IMR-90 (cell line): ENCODE measurements around the gene CYB5A. TPM values are rescaled to one million over a fixed set of nuclear protein-coding genes. Genes with fewer than 3 reads are reported as not detected.

ENCODE experiments used
- ATAC-seq: fragments of 200-7000 bp; cut with Tn5 transposase; 2 replicates; pipeline ENCODE4 v1.9.1; 2020; ENCODE audit warnings: low read depth, mild to moderate bottlenecking, moderate library complexity
- BruUV-seq: library from RNA; stranded (reverse); fragments of 400-500 nt; replicated peaks from 2 replicates; lab custom pipeline; 2021; lab: Mats Ljungman, UMichigan
- CTCF ChIA-PET: fragments of 300-600 bp; formaldehyde crosslinking; extraction: SDS; loops from one replicate; lab custom pipeline; 2021; ENCODE audit warnings: antibody characterized with exemption; lab: Yijun Ruan, JAX
- POLR2A ChIA-PET: fragments of 300-600 bp; sonication (Branson Sonifier 250); formaldehyde crosslinking; loops from one replicate; lab custom pipeline; 2022; ENCODE audit warnings: antibody characterized with exemption; ENCODE audit not compliant: unreplicated experiment; lab: Charles Lee
- DNase-seq: peaks from one replicate; pipeline ENCODE4 v3.0.0; 2013
- H2AFZ ChIP-seq: replicated peaks from 2 replicates; pipeline ENCODE3; 2013; ENCODE audit warnings: low read length, mild to moderate bottlenecking; ENCODE audit not compliant: poor library complexity
- H2AK5ac ChIP-seq: 2 replicates; pipeline ENCODE4 v1.6.1; 2013; ENCODE audit warnings: low read depth, low read length, inconsistent platforms
- H2AK9ac ChIP-seq: replicated peaks from 2 replicates; pipeline ENCODE3; 2013; ENCODE audit warnings: mild to moderate bottlenecking, low read depth, low read length, moderate library complexity; ENCODE audit not compliant: poor library complexity
- H2BK120ac ChIP-seq: 2 replicates; pipeline ENCODE4 v1.6.1; 2013; ENCODE audit warnings: low read depth, low read length, inconsistent platforms
- H2BK15ac ChIP-seq: 3 replicates; pipeline ENCODE4 v1.6.1; 2013; ENCODE audit warnings: low read depth, low read length, inconsistent platforms
- H2BK20ac ChIP-seq: 2 replicates; pipeline ENCODE4 v1.6.1; 2013; ENCODE audit warnings: low read depth, mild to moderate bottlenecking, inconsistent platforms, low read length, moderate library complexity
- H2BK5ac ChIP-seq: 2 replicates; pipeline ENCODE4 v1.6.1; 2013; ENCODE audit warnings: mild to moderate bottlenecking, low read depth, low read length, inconsistent platforms; ENCODE audit not compliant: poor library complexity, severe bottlenecking
- H3K14ac ChIP-seq: replicated peaks from 2 replicates; pipeline ENCODE4 v1.6.1; 2013; ENCODE audit warnings: low read depth, low read length, inconsistent platforms
- H3K18ac ChIP-seq: 2 replicates; pipeline ENCODE4 v1.6.1; 2013; ENCODE audit warnings: low read depth, low read length, control low read depth
- H3K23ac ChIP-seq: 2 replicates; pipeline ENCODE4 v1.6.1; 2013; ENCODE audit warnings: low read depth, low read length, inconsistent platforms
- H3K27ac ChIP-seq: 2 replicates; pipeline ENCODE4 v1.5.1; 2013; ENCODE audit warnings: mild to moderate bottlenecking, control low read depth, low read length; ENCODE audit not compliant: insufficient read depth
- H3K27me3 ChIP-seq: 2 replicates; pipeline ENCODE4 v1.6.1; 2013; ENCODE audit warnings: low read length; ENCODE audit not compliant: control insufficient read depth, insufficient read depth
- H3K36me3 ChIP-seq: 2 replicates; pipeline ENCODE4 v1.6.1; 2013; ENCODE audit warnings: low read length, mixed read lengths; ENCODE audit not compliant: control insufficient read depth, insufficient read depth
- H3K4ac ChIP-seq: 2 replicates; pipeline ENCODE4 v1.6.1; 2013; ENCODE audit warnings: low read depth, low read length, inconsistent platforms
- H3K4me1 ChIP-seq: 2 replicates; pipeline ENCODE4 v1.6.1; 2013; ENCODE audit warnings: low read length, mixed read lengths; ENCODE audit not compliant: control insufficient read depth, insufficient read depth
- H3K4me2 ChIP-seq: 2 replicates; pipeline ENCODE4 v1.6.1; 2013; ENCODE audit warnings: low read depth, mild to moderate bottlenecking, control low read depth, low read length, moderate library complexity
- H3K4me3 ChIP-seq: 2 replicates; pipeline ENCODE4 v1.5.1; 2013; ENCODE audit warnings: low read depth, mild to moderate bottlenecking, control low read depth, low read length, moderate library complexity; ENCODE audit not compliant: insufficient read depth
- H3K56ac ChIP-seq: 2 replicates; pipeline ENCODE4 v1.6.1; 2013; ENCODE audit warnings: low read length, inconsistent platforms; ENCODE audit not compliant: insufficient read depth; ENCODE audit errors: extremely low read depth
- H3K79me1 ChIP-seq, 2 experiments: 2 replicates each; pipeline ENCODE4 v1.6.1; 2013; ENCODE audit warnings: low read length in 2 of 2, inconsistent platforms in 1 of 2, low read depth in 1 of 2
- H3K9ac ChIP-seq: 2 replicates; pipeline ENCODE4 v1.6.1; 2013; ENCODE audit warnings: low read depth, low read length, control low read depth
- H3K9me1 ChIP-seq: 2 replicates; pipeline ENCODE4 v1.6.1; 2013; ENCODE audit warnings: low read length, inconsistent platforms; ENCODE audit not compliant: insufficient read depth
- H3K9me3 ChIP-seq: 2 replicates; pipeline ENCODE4 v1.6.1; 2013; ENCODE audit warnings: low read length; ENCODE audit not compliant: control insufficient read depth, insufficient read depth
- H4K20me1 ChIP-seq: 2 replicates; pipeline ENCODE4 v1.6.1; 2013; ENCODE audit warnings: low read length, inconsistent platforms; ENCODE audit not compliant: insufficient read depth
- H4K5ac ChIP-seq: 2 replicates; pipeline ENCODE4 v1.6.1; 2013; ENCODE audit warnings: mild to moderate bottlenecking, low read depth, low read length, control low read depth
- H4K8ac ChIP-seq, 2 experiments: 2 replicates each; pipeline ENCODE4 v1.6.1; 2013; ENCODE audit warnings: low read depth in 2 of 2, low read length in 2 of 2, control low read depth in 1 of 2, inconsistent platforms in 1 of 2
- H4K91ac ChIP-seq: 2 replicates; pipeline ENCODE4 v1.6.1; 2013; ENCODE audit warnings: low read depth, low read length, inconsistent platforms; ENCODE audit not compliant: insufficient read depth
- ELK1 ChIP-seq: fragments of 150-350 bp; IDR thresholded peaks from 2 replicates; pipeline ENCODE4 v1.6.1; 2016; ENCODE audit warnings: low read depth, mild to moderate bottlenecking, low read length, moderate library complexity, borderline replicate concordance
- WGBS, 2 experiments: methylation state at CpG; one replicate each; pipeline versions ENCODE4 v1.1.5 to v1.1.7; 2013; ENCODE audit warnings: missing lambda C conversion rate in 2 of 2; ENCODE audit not compliant: insufficient read length in 1 of 2; ENCODE audit errors: extremely low coverage in 2 of 2; 5-methylcytosine and 5-hydroxymethylcytosine counted together
- dilution Hi-C: fragments of 300-500 bp; cut with HindIII; formaldehyde crosslinking; loops from one replicate; pipeline ENCODE4 v1.14.3; 2018; ENCODE audit warnings: low sequenced_read_pairs; ENCODE audit not compliant: unreplicated experiment
- in situ Hi-C: fragments of 300-500 bp; cut with MboI; formaldehyde crosslinking; loops from 3 replicates; pipeline ENCODE4 v1.14.3; 2019; ENCODE audit warnings: low sequenced_read_pairs, inconsistent platforms, mixed read lengths
- intact Hi-C: fragments of 100-400 bp; cut with micrococcal nuclease; formaldehyde crosslinking; loops from 2 replicates; pipeline ENCODE4 v1.10.0; 2022
- polyA plus RNA-seq, 3 experiments: library from polyadenylated mRNA; depleted of rRNA; stranded (reverse); fragments of >200 nt; gene quantifications; 2 replicates each; pipeline ENCODE4 v1.2.3, GENCODE V29; 2012; ENCODE audit warnings: low replicate concordance in 1 of 3
- total RNA-seq: library from RNA; depleted of rRNA; stranded (reverse); fragments of >200 nt; gene quantifications from 2 replicates; pipeline ENCODE4 v1.2.3, GENCODE V29; 2012

CYB5A gene
- total and polyA plus RNA-seq, 2 of the 4 experiments (the other 2 are of a cell fraction) = 13.4 to 47.9 TPM

GRCh38 chr18:74244554-74244953 lies 47.2 kb downstream of the CYB5A start:
- ATAC-seq (no peak), DNase-seq (no peak)
- intact Hi-C loops = no loop called here
- Histone ChIP-seq H3K4me3 (no peak overlapping the region), H2AK5ac (no peak overlapping the region), H3K9ac (no peak overlapping the region), H3K23ac (no peak overlapping the region), H4K20me1 (no peaks in the 10 kb centered on the region), H3K4ac (no peak overlapping the region), H3K18ac (no peak overlapping the region), H3K79me1 (no peaks in the 10 kb centered on the region), H3K9me3 (no peaks in the 10 kb centered on the region), H3K4me1 (peaks cover 3% of the 10 kb centered on the region; the same call in 1 of the 2 replicates), H3K4me2 (no peak overlapping the region), H3K14ac (no peak overlapping the region), H3K27ac (no peak overlapping the region), H3K9me1 (0 out of 2 replicates have a peak, but pooled peaks cover 4% of the 10 kb centered on the region), H2BK20ac (no peak overlapping the region), H2AFZ (no peak overlapping the region), H2BK15ac (no peak overlapping the region), H4K8ac (no peak overlapping the region), H3K27me3 (peaks cover 12% of the 10 kb centered on the region), H2BK5ac (no peak overlapping the region), H3K36me3 (no peaks in the 10 kb centered on the region), H3K56ac (no peak overlapping the region), H2BK120ac (no peak overlapping the region), H4K5ac (no peak overlapping the region), H4K91ac (no peak overlapping the region), H2AK9ac (no peak overlapping the region)
- no CpG with 5 or more reads among the region's 2 CpGs for WGBS, 2 experiments
- ChIA-PET CTCF (no interaction called here), POLR2A (no interaction called here)
- dilution Hi-C loops = no loop called here
- BruUV-seq = no TSS peak
- no peak for TF ChIP-seq ELK1
- in situ Hi-C loops = no loop called here
